Naive thymus-derived CD4-positive, alpha-beta T cell (primary cell): ENCODE measurements around the gene ZNF462. TPM values are rescaled to one million over a fixed set of nuclear protein-coding genes. Genes with fewer than 3 reads are reported as not detected.
"Not testable (repeated sequence)": the region's sequence is repeated elsewhere in the genome, so short reads cannot be mapped to it uniquely, and the experiment has no call there.

Experiments
- ATAC-seq: fragments of 150-1000 bp; cut with Tn5 transposase; 2 replicates; pipeline ENCODE4 v1.10.0; 2021; ENCODE audit warnings: mild to moderate bottlenecking, moderate library complexity
- CTCF ChIA-PET: fragments of 350-600 bp; sonication (Branson Sonifier 250); formaldehyde crosslinking; loops from one replicate; lab custom pipeline; 2021; ENCODE audit warnings: antibody characterized with exemption; lab: Charles Lee
- POLR2A ChIA-PET: fragments of 350-600 bp; sonication (Branson Sonifier 250); formaldehyde crosslinking; loops from one replicate; lab custom pipeline; 2021; ENCODE audit warnings: antibody characterized with exemption, inconsistent platforms; lab: Charles Lee
- DNase-seq, 9 donors: peaks; one replicate each; pipeline versions ENCODE4 v3.0.0 to v3.0.0-alpha.2; 2020 to 2022; ENCODE audit warnings: mixed read lengths in 1 of 9
- H3K27ac ChIP-seq: one replicate; pipeline ENCODE4 v1.7.0; 2013; ENCODE audit warnings: mild to moderate bottlenecking, low read depth, low read length, moderate library complexity
- H3K27me3 ChIP-seq, 2 donors: one replicate each; pipeline ENCODE4 v1.7.0; 2013; ENCODE audit warnings: low read length in 2 of 2, mild to moderate bottlenecking in 2 of 2, moderate library complexity in 2 of 2; ENCODE audit not compliant: control insufficient read depth in 2 of 2, insufficient read depth in 2 of 2
- H3K36me3 ChIP-seq, 3 experiments: 1 replicate in 2 of 3; 2 replicates in 1 of 3; pipeline ENCODE4 v1.7.0; 2013; ENCODE audit warnings: low read length in 3 of 3, mild to moderate bottlenecking in 3 of 3, moderate library complexity in 1 of 3; ENCODE audit not compliant: insufficient read depth in 3 of 3, control insufficient read depth in 2 of 3
- H3K4me1 ChIP-seq, 2 donors: one replicate each; pipeline ENCODE4 v1.7.0; 2013; ENCODE audit warnings: low read length in 2 of 2, mild to moderate bottlenecking in 2 of 2, moderate library complexity in 1 of 2; ENCODE audit not compliant: control insufficient read depth in 2 of 2, insufficient read depth in 2 of 2
- H3K4me3 ChIP-seq: 2 replicates; pipeline ENCODE4 v1.7.0; 2013; ENCODE audit warnings: mild to moderate bottlenecking, low read length
- H3K9me3 ChIP-seq, 3 experiments: 1 replicate in 2 of 3; 2 replicates in 1 of 3; pipeline ENCODE4 v1.7.0; 2013; ENCODE audit warnings: low read length in 3 of 3; ENCODE audit not compliant: control insufficient read depth in 2 of 3
- H3K27ac Mint-ChIP-seq, 9 donors: one replicate each; pipeline ENCODE4 v1.8.0; 2020 to 2022; ENCODE audit warnings: mixed read lengths in 9 of 9, mild to moderate bottlenecking in 8 of 9, moderate library complexity in 5 of 9, inconsistent platforms in 2 of 9
- H3K27me3 Mint-ChIP-seq, 5 donors: one replicate each; pipeline ENCODE4 v1.8.0; 2021 to 2022; ENCODE audit warnings: mixed read lengths in 5 of 5, mild to moderate bottlenecking in 1 of 5
- H3K36me3 Mint-ChIP-seq, 5 donors: one replicate each; pipeline ENCODE4 v1.8.0; 2020 to 2022; ENCODE audit warnings: mixed read lengths in 5 of 5, mild to moderate bottlenecking in 3 of 5, inconsistent platforms in 1 of 5
- H3K4me1 Mint-ChIP-seq, 7 donors: one replicate each; pipeline ENCODE4 v1.8.0; 2020 to 2022; ENCODE audit warnings: mixed read lengths in 7 of 7, mild to moderate bottlenecking in 3 of 7, inconsistent platforms in 1 of 7
- H3K4me3 Mint-ChIP-seq, 10 donors: one replicate each; pipeline ENCODE4 v1.8.0; 2020 to 2022; ENCODE audit warnings: mild to moderate bottlenecking in 10 of 10, mixed read lengths in 10 of 10, moderate library complexity in 6 of 10, inconsistent platforms in 2 of 10
- H3K9me3 Mint-ChIP-seq, 11 donors: one replicate each; pipeline ENCODE4 v1.8.0; 2020 to 2022; ENCODE audit warnings: mixed read lengths in 11 of 11, mild to moderate bottlenecking in 4 of 11, inconsistent platforms in 1 of 11, moderate library complexity in 1 of 11
- intact Hi-C, 2 donors: fragments of 100-400 bp; cut with micrococcal nuclease; formaldehyde crosslinking; loops; one replicate each; pipeline ENCODE4 v1.15.1; 2023
- polyA plus RNA-seq, 2 donors: library from polyadenylated mRNA; unstranded; fragments of 300-500 nt; fragmentation: Illumina TruSeq; gene quantifications; one replicate each; pipeline ENCODE4 v1.2.3, GENCODE V29; 2021
- total RNA-seq, 6 experiments: library from RNA in 5 of 6; stranded (reverse) in 5 of 6; gene quantifications; 1 replicate in 5 of 6; 2 replicates in 1 of 6; pipeline ENCODE4 v1.2.3 and lab custom pipeline; 2021 to 2026

Gene ZNF462
- total and polyA plus RNA-seq, 7 experiments from 2014 or later: 0.11 to 3.2 (median 0.53) TPM; not detected in 1

DNA sequence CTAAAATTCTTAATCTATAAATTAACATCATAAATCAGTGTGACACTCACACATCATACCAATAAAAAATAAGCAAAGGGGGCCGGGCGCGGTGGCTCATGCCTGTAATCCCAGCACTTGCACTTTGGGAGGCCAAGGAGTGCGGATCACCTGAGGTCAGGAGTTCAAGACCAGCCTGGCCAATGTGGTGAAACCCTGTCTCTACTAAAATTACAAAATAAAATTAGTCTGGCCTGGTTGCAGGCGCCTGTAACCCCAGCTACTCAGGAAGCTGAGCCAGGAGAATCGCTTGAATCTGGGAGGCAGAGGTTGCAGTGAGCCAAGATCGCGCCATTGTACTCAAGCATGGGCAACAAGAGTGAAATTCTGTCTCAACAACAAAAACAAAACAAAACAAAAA lies 11.3 kb upstream of the ZNF462 start:
- CTCF ChIA-PET: not testable (repeated sequence)

DNA sequence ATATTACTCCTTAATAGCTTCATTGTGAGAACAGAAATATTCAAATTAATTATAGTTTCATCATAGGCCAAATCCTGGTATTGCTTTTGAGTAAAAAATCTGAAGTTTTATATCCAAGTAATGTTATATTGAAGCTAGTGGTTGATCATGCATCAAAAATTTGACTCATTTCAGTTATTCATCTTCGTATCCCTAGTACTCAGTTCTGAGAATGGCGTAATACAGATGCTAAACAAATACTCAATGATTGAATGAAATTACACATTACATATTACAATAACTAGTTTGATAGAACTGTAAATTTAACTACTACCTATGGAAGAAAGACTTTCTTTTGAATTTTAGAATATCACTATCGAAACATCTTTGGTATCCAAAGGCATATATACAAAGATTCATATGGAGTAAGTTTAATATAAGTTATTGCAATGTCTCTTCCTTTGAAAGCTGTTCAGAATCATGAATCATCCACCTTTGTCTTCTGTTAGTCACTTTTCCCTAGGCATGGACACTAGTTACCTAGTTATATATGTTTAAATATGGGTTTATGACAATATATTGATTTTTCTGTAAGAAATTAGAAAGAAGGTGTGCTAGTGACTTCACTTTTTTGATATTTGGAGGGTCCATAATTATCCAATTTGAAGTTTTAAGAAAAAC lies 5.0 kb upstream of the ZNF462 start:
- Mint-ChIP-seq H3K4me1 (peaks cover 6 to 34% (median 19%) of the 10 kb centered on the region in 7 donors), H3K27ac (no peak overlapping the region), H3K9me3 (peaks cover 0 to 10% (median 3%) of the 10 kb centered on the region in 11 donors), H3K4me3 (no peak overlapping the region), H3K36me3 (peaks cover 0 to 10% (median 0%) of the 10 kb centered on the region in 5 donors), H3K27me3 (peaks cover 47 to 57% (median 51%) of the 10 kb centered on the region in 5 donors)
- ChIA-PET CTCF (no interaction called here), POLR2A (no interaction called here)
- no peak for ATAC-seq
- peaks cover 4 to 21% of the 10 kb centered on the region in 2 donors for H3K27me3 ChIP-seq
- H3K4me1 ChIP-seq: no peaks in the 10 kb centered on the region
- H3K4me3 ChIP-seq: no peak overlapping the region
- intact Hi-C loops: no loop called here
- DNase-seq: no peak
- no peaks in the 10 kb centered on the region for H3K36me3 ChIP-seq
- H3K27ac ChIP-seq: no peak overlapping the region
- no peaks in the 10 kb centered on the region for H3K9me3 ChIP-seq

More for the DNA sequence above, 11.3 kb upstream of the ZNF462 start:
- H3K27ac ChIP-seq, H3K27me3 Mint-ChIP-seq, ATAC-seq, H3K36me3 Mint-ChIP-seq, H3K4me3 ChIP-seq, intact Hi-C loops, H3K4me3 Mint-ChIP-seq, POLR2A ChIA-PET, H3K9me3 Mint-ChIP-seq, H3K9me3 ChIP-seq, H3K27ac Mint-ChIP-seq, H3K4me1 Mint-ChIP-seq, H3K27me3 ChIP-seq, H3K36me3 ChIP-seq, DNase-seq, H3K4me1 ChIP-seq: not testable (repeated sequence)

DNA sequence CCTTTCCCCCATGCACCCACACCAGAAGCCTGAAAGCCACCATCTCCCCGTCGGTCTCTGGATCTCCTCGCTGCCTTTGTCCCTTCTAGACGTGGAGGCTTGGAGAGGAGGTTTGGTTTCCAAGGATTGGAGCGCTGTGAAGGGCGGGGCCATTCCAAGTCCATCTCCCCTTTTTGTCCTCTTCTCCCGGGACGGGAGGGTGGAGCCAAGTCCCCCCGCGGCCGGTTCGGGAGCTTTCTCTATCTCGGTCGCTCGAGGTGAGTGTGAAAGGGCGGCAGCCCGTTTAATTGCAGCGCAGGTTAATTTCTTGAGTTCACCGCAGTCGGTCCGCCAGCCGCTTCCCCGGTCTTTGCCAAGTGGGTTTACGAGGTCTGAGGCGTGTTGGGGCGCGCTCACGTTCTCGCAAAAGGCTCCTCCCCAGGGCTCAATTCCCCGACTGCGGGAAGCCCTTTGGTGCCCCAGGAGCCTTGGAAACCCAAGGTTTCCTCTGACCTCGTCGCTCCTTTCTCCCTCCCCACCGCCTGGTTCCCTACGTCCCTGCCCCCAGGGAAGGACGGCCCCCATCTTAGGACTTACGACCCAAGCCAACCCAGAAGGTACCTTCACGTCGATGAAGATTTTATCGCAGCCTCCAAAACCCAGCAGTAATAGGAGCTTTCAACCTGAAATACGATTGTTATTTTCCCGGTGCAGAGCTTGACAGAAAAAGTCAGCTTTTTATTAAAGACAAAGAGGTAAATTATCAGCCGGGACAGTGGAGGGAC lies 2.8 kb upstream of the ZNF462 start:
- ChIA-PET POLR2A (no interaction called here), CTCF (no interaction called here)
- Histone ChIP-seq H3K4me1 (no peaks in the 10 kb centered on the region), H3K4me3 (no peak overlapping the region), H3K27me3 (peaks cover 4 to 17% of the 10 kb centered on the region in 2 donors), H3K27ac (no peak overlapping the region), H3K36me3 (no peaks in the 10 kb centered on the region), H3K9me3 (no peaks in the 10 kb centered on the region)
- peaks cover 0 to 10% (median 0%) of the 10 kb centered on the region in 5 donors for H3K36me3 Mint-ChIP-seq
- H3K4me1 Mint-ChIP-seq: peaks cover 15 to 52% (median 31%) of the 10 kb centered on the region in 7 donors
- peaks cover 0 to 21% (median 3%) of the 10 kb centered on the region in 11 donors for H3K9me3 Mint-ChIP-seq
- no peak for ATAC-seq
- intact Hi-C loops: no loop called here
- peaks cover 67 to 76% (median 69%) of the 10 kb centered on the region in 5 donors for H3K27me3 Mint-ChIP-seq
- no peak for DNase-seq
- H3K27ac Mint-ChIP-seq: no peak overlapping the region
- H3K4me3 Mint-ChIP-seq: peak overlapping the region in 8 of 10 donors; percentile 33 to 95 (median 59)

DNA sequence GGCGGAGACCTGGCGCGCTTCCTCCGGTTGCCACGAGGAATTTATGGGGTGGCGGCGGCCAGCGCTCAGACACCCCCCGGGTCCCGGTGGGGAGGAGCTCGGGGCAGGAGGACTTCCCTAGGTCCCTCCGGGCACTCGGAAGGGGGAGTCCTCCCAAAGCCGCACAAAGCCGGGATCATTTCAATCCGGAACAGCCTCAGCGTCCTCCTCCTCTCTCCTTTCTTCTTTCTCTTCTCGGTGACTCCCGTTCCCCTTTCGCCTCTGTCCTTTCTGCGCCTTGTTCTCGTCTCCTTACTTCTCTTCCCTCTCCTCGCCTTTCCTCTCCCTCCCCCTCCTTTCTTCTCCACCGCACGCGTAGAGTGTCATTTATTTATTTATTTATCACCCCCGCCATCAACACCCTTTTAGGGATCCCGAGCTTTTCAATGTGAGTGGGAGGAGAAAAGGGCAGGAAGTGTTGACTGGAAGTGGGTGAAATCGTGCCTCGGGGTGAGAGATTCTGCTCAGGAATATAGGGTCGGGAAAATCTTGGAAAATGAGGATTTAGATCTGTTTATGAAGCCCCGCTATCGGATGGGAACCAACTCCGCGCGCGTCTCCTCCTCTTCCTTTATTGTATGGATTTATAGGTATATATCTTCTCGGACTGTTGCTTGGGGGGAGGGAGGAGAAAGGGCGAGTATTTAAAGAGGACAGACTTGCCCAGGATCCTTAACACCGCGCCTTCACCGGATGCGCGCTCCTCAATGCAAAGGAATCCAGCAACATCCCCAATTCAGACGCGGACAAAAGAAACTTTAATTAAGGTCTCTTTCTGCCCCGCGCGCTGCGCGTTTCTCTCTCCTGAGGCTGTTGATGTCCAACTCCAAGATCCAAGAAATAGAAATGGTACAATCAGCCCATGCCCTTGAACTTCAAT lies 2.0 kb upstream of the ZNF462 start:
- Histone ChIP-seq H3K9me3 (no peaks in the 10 kb centered on the region), H3K27ac (no peak overlapping the region), H3K36me3 (no peaks in the 10 kb centered on the region), H3K4me3 (no peak overlapping the region), H3K4me1 (no peaks in the 10 kb centered on the region), H3K27me3 (peaks cover 4 to 17% of the 10 kb centered on the region in 2 donors)
- H3K4me1 Mint-ChIP-seq: peaks cover 15 to 52% (median 35%) of the 10 kb centered on the region in 7 donors
- ATAC-seq: no peak
- ChIA-PET POLR2A (interaction anchor here (0.7 kb wide), 1 partner anchor 86 kb away, joined by 3 read pairs; no protein-coding TSS in a partner anchor), CTCF (no interaction called here)
- peak overlapping the region in 1 of 9 donors; percentile 55 for H3K27ac Mint-ChIP-seq
- peaks cover 0 to 27% (median 5%) of the 10 kb centered on the region in 11 donors for H3K9me3 Mint-ChIP-seq
- H3K36me3 Mint-ChIP-seq: peaks cover 0 to 10% (median 5%) of the 10 kb centered on the region in 5 donors
- peak overlapping the region; percentile 42 to 95 (median 59) for H3K4me3 Mint-ChIP-seq
- DNase-seq: no peak
- H3K27me3 Mint-ChIP-seq: peaks cover 74 to 82% (median 76%) of the 10 kb centered on the region in 5 donors
- intact Hi-C loops: no loop called here

DNA sequence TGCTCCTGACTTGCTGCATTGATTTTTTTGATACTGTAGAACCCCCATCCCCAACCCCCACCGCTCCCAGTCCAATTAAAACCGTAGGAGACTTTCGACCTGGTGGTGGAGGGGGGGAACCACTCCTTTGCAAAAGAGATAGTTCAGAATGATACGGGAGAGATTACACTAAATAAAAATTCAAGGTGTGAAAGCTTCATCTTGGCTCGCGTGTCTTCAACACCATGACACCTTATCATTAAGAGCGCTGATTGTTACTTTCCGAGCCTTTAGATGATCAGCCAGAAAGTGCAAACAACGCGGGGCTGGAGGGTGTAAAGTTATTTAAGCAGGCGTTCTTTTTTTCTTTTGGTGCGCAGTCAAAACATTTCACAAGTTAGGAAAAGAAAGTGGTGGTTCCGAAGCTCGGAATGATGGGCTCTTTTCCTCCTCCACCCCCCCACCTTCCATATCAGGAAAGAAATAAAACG lies 1.3 kb upstream of the ZNF462 start:
- ATAC-seq: no peak
- ChIA-PET POLR2A (interaction anchor here (0.7 kb wide), 1 partner anchor 87 kb away, joined by 3 read pairs; no protein-coding TSS in a partner anchor), CTCF (no interaction called here)
- Histone ChIP-seq H3K36me3 (no peaks in the 10 kb centered on the region), H3K4me1 (no peaks in the 10 kb centered on the region), H3K9me3 (no peaks in the 10 kb centered on the region), H3K27me3 (peaks cover 4 to 17% of the 10 kb centered on the region in 2 donors), H3K4me3 (no peak overlapping the region), H3K27ac (no peak overlapping the region)
- H3K4me1 Mint-ChIP-seq: peaks cover 15 to 52% (median 35%) of the 10 kb centered on the region in 7 donors
- intact Hi-C loops: loop anchor here in 1 of 2 donors (2.0 kb wide), 1 partner anchor 59 kb away; no protein-coding TSS in a partner anchor
- H3K27ac Mint-ChIP-seq: peak overlapping the region in 1 of 9 donors; percentile 24
- no peak for DNase-seq
- peak overlapping the region; percentile 42 to 95 (median 58) for H3K4me3 Mint-ChIP-seq
- H3K9me3 Mint-ChIP-seq: peaks cover 0 to 27% (median 6%) of the 10 kb centered on the region in 11 donors
- H3K27me3 Mint-ChIP-seq: peaks cover 79 to 83% (median 82%) of the 10 kb centered on the region in 5 donors
- peaks cover 0 to 10% (median 5%) of the 10 kb centered on the region in 5 donors for H3K36me3 Mint-ChIP-seq
